Body of pancreas (tissue), 4 donors: ENCODE results near the gene TEX35. TPM values are rescaled to one million over a fixed set of nuclear protein-coding genes. Genes with fewer than 3 reads are reported as not detected.

Source experiments
- ATAC-seq: fragments of 150-250 bp; one replicate; pipeline ENCODE4 v1.9.1; 2016
- DNase-seq, 4 donors: peaks; one replicate each; pipeline ENCODE4 v3.0.0-alpha.2; 2019
- H3K27ac ChIP-seq, 4 donors: fragments of 200-600 bp; sonication (generic); 1 replicate in 3 of 4; 2 replicates in 1 of 4; pipeline versions ENCODE4 v1.5.1 to v1.6.1; 2016 to 2019; ENCODE audit warnings: mild to moderate bottlenecking in 1 of 4, mixed read lengths in 1 of 4, moderate library complexity in 1 of 4
- H3K27me3 ChIP-seq, 2 donors: fragments of 200-600 bp; sonication (generic); one replicate each; pipeline ENCODE4 v1.6.0; 2016; ENCODE audit warnings: mild to moderate bottlenecking in 1 of 2
- H3K36me3 ChIP-seq, 2 donors: fragments of 200-600 bp; sonication (generic); replicated peaks in 1 of 2; 2 replicates each; pipeline ENCODE4 v1.5.1; 2016; ENCODE audit warnings: low read depth in 2 of 2; ENCODE audit not compliant: insufficient read depth in 1 of 2
- H3K4me1 ChIP-seq: fragments of 200-600 bp; sonication (generic); one replicate; pipeline ENCODE4 v1.6.0; 2016
- H3K4me3 ChIP-seq, 2 donors: fragments of 200-600 bp; sonication (generic); 1 replicate in 1 of 2; 2 replicates in 1 of 2; pipeline ENCODE4 v1.5.1; 2016 to 2019
- H3K9me3 ChIP-seq, 3 donors: fragments of 200-600 bp; sonication (generic); 1 replicate in 2 of 3; 2 replicates in 1 of 3; pipeline ENCODE4 v1.5.1; 2016
- CTCF ChIP-seq, 7 experiments: fragments of 450-650 bp in 4 of 7; fragments of 200-600 bp in 3 of 7; sonication (generic) in 3 of 7; IDR thresholded peaks; one replicate each; pipeline ENCODE4 v1.5.1; 2016 to 2019; ENCODE audit warnings: antibody characterized with exemption in 7 of 7
- POLR2A ChIP-seq, 3 donors: fragments of 450-650 bp; IDR thresholded peaks; one replicate each; pipeline ENCODE4 v1.6.1; 2016; ENCODE audit warnings: antibody characterized with exemption in 3 of 3, mild to moderate bottlenecking in 2 of 3
- WGBS, 2 donors: methylation state at CpG; one replicate each; pipeline ENCODE4 v1.1.5; 2017; 5-methylcytosine and 5-hydroxymethylcytosine counted together
- intact Hi-C: fragments of 100-400 bp; cut with DNase I; formaldehyde crosslinking; loops from one replicate; pipeline ENCODE4 v1.15.1; 2023
- total RNA-seq, 2 donors: library from RNA; depleted of rRNA; stranded (reverse); fragments of >200 nt; gene quantifications; one replicate each; pipeline ENCODE4 v1.1.0, GENCODE V29; 2016

TEX35 gene
- total RNA-seq, 2 donors from 2014 or later, result not detected

GRCh38 chr1:178510155-178510554, 2.8 kb upstream of the TEX35 start:
- ATAC-seq (no peak), DNase-seq (no peak)
- Histone ChIP-seq H3K4me1 (peaks cover 5% of the 10 kb centered on the region), H3K36me3 (no peaks in the 10 kb centered on the region), H3K27me3 (no peaks in the 10 kb centered on the region), H3K27ac (no peak overlapping the region), H3K9me3 (no peaks in the 10 kb centered on the region), H3K4me3 (no peak overlapping the region)
- 84 to 89% methylated on average over 4 of the region's 4 CpGs for WGBS, 2 donors
- intact Hi-C loops, result no loop called here
- TF ChIP-seq POLR2A (IDR thresholded peaks at IDR 0.05) (no peak), CTCF (IDR thresholded peaks at IDR 0.05) (no peak)

- H3K27ac ChIP-seq, result no peak overlapping the region
- H3K4me1 ChIP-seq, result no peaks in the 10 kb centered on the region
- no peaks in the 10 kb centered on the region for H3K27me3 ChIP-seq
- 66 to 75% methylated on average over 14 of the region's 14 CpGs for WGBS, 2 donors
- DNase-seq (no peak), ATAC-seq (no peak)
- no peak overlapping the region for H3K4me3 ChIP-seq
- no peaks in the 10 kb centered on the region for H3K9me3 ChIP-seq
- no peaks in the 10 kb centered on the region for H3K36me3 ChIP-seq
- intact Hi-C loops, result no loop called here
- TF ChIP-seq POLR2A (IDR thresholded peaks at IDR 0.05), result no peak
- TF ChIP-seq CTCF (IDR thresholded peaks at IDR 0.05), result no peak
These were observed 522 bp downstream of the TEX35 start for GRCh38 chr1:178513278-178513983.

GRCh38 chr1:178516110-178516509, 3.2 kb downstream of the TEX35 start:
- Histone ChIP-seq H3K27ac (no peak overlapping the region), H3K4me3 (no peak overlapping the region), H3K36me3 (no peaks in the 10 kb centered on the region), H3K9me3 (no peaks in the 10 kb centered on the region), H3K27me3 (no peaks in the 10 kb centered on the region), H3K4me1 (no peaks in the 10 kb centered on the region)
- intact Hi-C loops, result no loop called here
- DNase-seq, result no peak
- TF ChIP-seq POLR2A (IDR thresholded peaks at IDR 0.05) (no peak), CTCF (IDR thresholded peaks at IDR 0.05) (no peak)
- no peak for ATAC-seq
- WGBS, 2 donors, result 81 to 89% methylated on average over 4 of the region's 4 CpGs

GRCh38 chr1:178518894-178519293, 6.0 kb downstream of the TEX35 start:
- WGBS, 2 donors, result 70 to 71% methylated on average over 4 of the region's 4 CpGs
- DNase-seq, result no peak

More at GRCh38 chr1:178518894-178519293, 6.0 kb downstream of the TEX35 start:
- Histone ChIP-seq H3K4me3 (no peak overlapping the region), H3K4me1 (no peaks in the 10 kb centered on the region), H3K9me3 (no peaks in the 10 kb centered on the region), H3K27ac (no peak overlapping the region), H3K36me3 (no peaks in the 10 kb centered on the region), H3K27me3 (no peaks in the 10 kb centered on the region)
- TF ChIP-seq CTCF (IDR thresholded peaks at IDR 0.05) (no peak), POLR2A (IDR thresholded peaks at IDR 0.05) (no peak)
- intact Hi-C loops, result no loop called here
- ATAC-seq, result no peak
